ENCODE data around the gene STN1. TPM values are rescaled to one million over a fixed set of nuclear protein-coding genes. Genes with fewer than 3 reads are reported as not detected.

The STN1 gene
- total RNA-seq, 4 donors from 2014 or later: 20.0 to 29.2 (median 27.0) TPM

DNA sequence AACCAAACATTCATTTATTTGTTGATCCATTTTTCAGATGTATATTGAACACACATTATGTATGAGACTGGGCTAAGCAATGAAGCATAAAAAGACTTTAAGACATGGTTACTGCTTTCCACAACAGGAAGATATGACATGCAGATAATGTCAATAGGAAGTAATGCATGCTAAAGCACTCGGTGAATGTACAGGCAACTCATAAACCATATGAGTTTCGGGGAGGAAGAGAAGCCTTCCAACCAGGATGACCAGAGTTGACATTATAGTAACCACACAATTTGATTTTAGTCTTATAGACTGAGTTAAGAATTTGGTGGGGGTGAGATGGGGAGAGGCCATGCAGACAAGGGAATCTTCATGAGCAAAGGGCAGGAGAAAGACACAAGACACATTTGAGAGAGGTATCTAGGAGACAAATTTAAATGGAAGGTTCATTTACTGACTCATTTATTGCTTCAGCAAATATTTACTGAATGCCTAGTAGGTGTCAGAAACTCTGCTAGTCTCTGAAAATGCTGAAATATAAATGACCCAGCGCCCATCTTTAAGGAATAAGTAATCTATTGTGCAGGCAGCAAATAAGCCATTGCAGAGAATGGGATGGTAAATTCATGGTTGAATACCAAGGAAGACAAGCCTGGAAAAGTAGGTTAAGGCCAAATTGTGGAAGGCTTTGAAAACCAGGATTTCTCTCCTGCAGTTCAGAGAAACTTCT lies 30.0 kb upstream of the STN1 start:
- no peaks in the 10 kb centered on the region for H3K27me3 ChIP-seq
- no peak overlapping the region for H3K4me3 ChIP-seq
- DNase-seq: no peak
- no peaks in the 10 kb centered on the region for H3K36me3 ChIP-seq
- TF ChIP-seq POLR2A (IDR thresholded peaks at IDR 0.05) (no peak), CTCF (IDR thresholded peaks at IDR 0.05) (no peak)
- no peak overlapping the region for H3K27ac ChIP-seq
- intact Hi-C loops (cut with DNase I; ENCODE audit: low total_unique reads): no loop called here
- H3K4me1 ChIP-seq: no peaks in the 10 kb centered on the region
- no peaks in the 10 kb centered on the region for H3K9me3 ChIP-seq

GRCh38 chr10:103942866-103943265 lies 24.9 kb upstream of the STN1 start:
- no peak for TF ChIP-seq CTCF (IDR thresholded peaks at IDR 0.05)
- TF ChIP-seq POLR2A (IDR thresholded peaks at IDR 0.05): no peak
- intact Hi-C loops (cut with DNase I; ENCODE audit: low total_unique reads): no loop called here
- no peaks in the 10 kb centered on the region for H3K36me3 ChIP-seq
- no peak for DNase-seq
- H3K27me3 ChIP-seq: no peaks in the 10 kb centered on the region
- no peaks in the 10 kb centered on the region for H3K9me3 ChIP-seq
- no peak overlapping the region for H3K4me3 ChIP-seq
- no peaks in the 10 kb centered on the region for H3K4me1 ChIP-seq
- H3K27ac ChIP-seq: no peak overlapping the region

- intact Hi-C loops (cut with DNase I; ENCODE audit: low total_unique reads): no loop called here
- Histone ChIP-seq H3K4me3 (no peak overlapping the region), H3K27me3 (no peaks in the 10 kb centered on the region), H3K9me3 (no peaks in the 10 kb centered on the region), H3K4me1 (no peaks in the 10 kb centered on the region), H3K36me3 (no peaks in the 10 kb centered on the region), H3K27ac (no peak overlapping the region)
- DNase-seq: no peak
- TF ChIP-seq CTCF (IDR thresholded peaks at IDR 0.05): no peak
- no peak for TF ChIP-seq POLR2A (IDR thresholded peaks at IDR 0.05)
Observed at GRCh38 chr10:103941801-103942200, 23.8 kb upstream of the STN1 start.

DNA sequence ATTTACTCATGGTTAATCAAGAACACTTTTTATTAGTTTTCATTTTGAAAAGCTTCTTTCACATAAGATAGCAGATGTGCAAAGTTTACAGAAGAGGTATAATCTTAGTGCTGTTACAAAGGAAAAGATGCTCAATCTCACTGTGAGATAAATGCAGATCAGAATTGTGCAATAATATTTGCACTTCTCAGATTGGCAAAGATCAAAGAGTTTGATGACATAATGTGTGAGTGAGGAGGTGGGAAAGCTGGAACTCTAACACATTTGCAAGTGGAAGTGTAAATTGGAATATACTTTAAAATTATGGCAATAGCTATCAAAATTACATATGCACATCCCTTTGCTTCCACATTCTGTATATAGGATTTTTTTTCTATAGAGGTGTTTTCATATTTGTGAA lies 21.5 kb upstream of the STN1 start:
- Histone ChIP-seq H3K4me3 (no peak overlapping the region), H3K27me3 (no peaks in the 10 kb centered on the region), H3K36me3 (no peaks in the 10 kb centered on the region), H3K9me3 (no peaks in the 10 kb centered on the region), H3K4me1 (no peaks in the 10 kb centered on the region), H3K27ac (no peak overlapping the region)
- DNase-seq: no peak
- TF ChIP-seq POLR2A (IDR thresholded peaks at IDR 0.05) (no peak), CTCF (IDR thresholded peaks at IDR 0.05) (no peak)
- intact Hi-C loops (cut with DNase I; ENCODE audit: low total_unique reads): no loop called here

GRCh38 chr10:103936022-103936421 lies 18.0 kb upstream of the STN1 start:
- no peak for DNase-seq
- Histone ChIP-seq H3K27ac (no peak overlapping the region), H3K4me3 (no peak overlapping the region), H3K9me3 (no peaks in the 10 kb centered on the region), H3K36me3 (no peaks in the 10 kb centered on the region), H3K27me3 (no peaks in the 10 kb centered on the region), H3K4me1 (no peaks in the 10 kb centered on the region)
- intact Hi-C loops (cut with DNase I; ENCODE audit: low total_unique reads): no loop called here
- no peak for TF ChIP-seq POLR2A (IDR thresholded peaks at IDR 0.05)
- no peak for TF ChIP-seq CTCF (IDR thresholded peaks at IDR 0.05)
